Duodenal mucosa (tissue), 2 donors: ENCODE data around the gene MYLK.
A peak's percentile ranks its signal among the peaks of the same experiment; 100 is the strongest.
"Not testable (repeated sequence)": the region's sequence is repeated elsewhere in the genome, so short reads cannot be mapped to it uniquely, and the experiment has no call there.

Source experiments
- H3K27ac ChIP-seq: one replicate; pipeline ENCODE4 v1.7.0; 2013; ENCODE audit warnings: low read depth, low read length
- H3K27me3 ChIP-seq, 2 donors: one replicate each; pipeline ENCODE4 v1.7.0; 2013; ENCODE audit warnings: low read length in 2 of 2, control low read depth in 1 of 2; ENCODE audit not compliant: insufficient read depth in 2 of 2, control insufficient read depth in 1 of 2
- H3K36me3 ChIP-seq, 2 donors: one replicate each; pipeline ENCODE4 v1.7.0; 2013; ENCODE audit warnings: low read length in 2 of 2, control low read depth in 1 of 2; ENCODE audit not compliant: insufficient read depth in 2 of 2, control insufficient read depth in 1 of 2
- H3K4me1 ChIP-seq, 2 donors: one replicate each; pipeline ENCODE4 v1.7.0; 2013; ENCODE audit warnings: low read length in 2 of 2, control low read depth in 1 of 2; ENCODE audit not compliant: insufficient read depth in 2 of 2, control insufficient read depth in 1 of 2
- H3K4me3 ChIP-seq, 2 donors: one replicate each; pipeline ENCODE4 v1.7.0; 2013; ENCODE audit warnings: low read length in 2 of 2, low read depth in 1 of 2
- H3K9ac ChIP-seq, 2 donors: one replicate each; pipeline ENCODE4 v1.7.0; 2013; ENCODE audit warnings: low read length in 2 of 2, low read depth in 1 of 2
- H3K9me3 ChIP-seq, 2 donors: one replicate each; pipeline ENCODE4 v1.7.0; 2013; ENCODE audit warnings: low read length in 2 of 2, control low read depth in 1 of 2; ENCODE audit not compliant: control insufficient read depth in 1 of 2

The MYLK gene

DNA sequence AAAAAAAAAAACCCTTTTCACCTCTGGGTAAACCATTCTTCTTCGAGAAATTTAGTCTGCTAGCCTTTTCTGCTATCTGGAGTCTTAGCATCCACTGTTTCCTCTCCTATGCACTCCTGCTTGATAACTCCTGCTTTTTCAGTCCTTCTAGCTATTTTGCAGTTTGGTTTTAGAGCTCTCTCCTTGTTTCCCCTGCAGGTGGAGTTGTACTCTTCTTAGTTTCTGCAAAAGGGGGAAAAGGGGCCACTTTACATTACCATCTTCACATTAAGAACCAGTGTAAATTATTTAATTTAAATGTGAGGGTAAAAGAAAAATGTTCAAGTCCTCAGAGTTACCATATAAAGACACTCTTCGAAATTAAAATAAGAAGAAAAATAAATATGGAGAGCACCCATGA is 23.6 kb upstream of the MYLK start:
- no peaks in the 10 kb centered on the region for H3K9me3 ChIP-seq
- no peak overlapping the region for H3K27ac ChIP-seq
- no peaks in the 10 kb centered on the region for H3K36me3 ChIP-seq
- H3K9ac ChIP-seq: no peak overlapping the region
- no peak overlapping the region for H3K4me3 ChIP-seq
- H3K27me3 ChIP-seq: no peaks in the 10 kb centered on the region
- no peaks in the 10 kb centered on the region for H3K4me1 ChIP-seq

DNA sequence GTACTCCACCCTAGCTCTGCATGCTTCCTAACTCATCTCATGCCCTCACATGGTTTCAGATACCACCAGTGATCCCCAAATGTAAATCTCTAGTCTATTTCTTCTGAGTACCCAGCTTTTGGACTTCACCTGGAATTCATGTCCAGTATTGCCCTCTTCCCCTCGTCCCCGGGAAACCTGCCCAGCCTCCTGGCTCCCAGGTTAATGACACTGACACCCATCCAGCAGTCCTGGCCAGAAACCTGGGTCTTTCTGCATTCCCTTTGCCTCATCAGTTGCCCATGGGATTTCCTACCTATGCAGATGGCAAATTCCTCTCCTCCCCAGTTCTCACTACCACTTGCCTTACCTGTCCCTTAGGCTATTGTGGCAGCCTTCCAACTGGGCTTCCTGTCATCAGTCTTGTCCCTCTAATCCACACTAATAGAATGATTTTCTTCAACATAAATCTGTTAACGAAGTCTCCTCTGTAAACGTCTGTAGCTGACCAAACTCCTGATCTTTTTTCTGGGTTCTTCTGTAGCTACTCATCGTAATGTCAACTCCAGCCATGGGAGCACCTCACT is 15.3 kb upstream of the MYLK start:
- H3K36me3 ChIP-seq: no peaks in the 10 kb centered on the region
- H3K9ac ChIP-seq: no peak overlapping the region
- H3K4me3 ChIP-seq: no peak overlapping the region
- H3K27me3 ChIP-seq: no peaks in the 10 kb centered on the region
- no peak overlapping the region for H3K27ac ChIP-seq
- H3K4me1 ChIP-seq: no peaks in the 10 kb centered on the region
- no peaks in the 10 kb centered on the region for H3K9me3 ChIP-seq

DNA sequence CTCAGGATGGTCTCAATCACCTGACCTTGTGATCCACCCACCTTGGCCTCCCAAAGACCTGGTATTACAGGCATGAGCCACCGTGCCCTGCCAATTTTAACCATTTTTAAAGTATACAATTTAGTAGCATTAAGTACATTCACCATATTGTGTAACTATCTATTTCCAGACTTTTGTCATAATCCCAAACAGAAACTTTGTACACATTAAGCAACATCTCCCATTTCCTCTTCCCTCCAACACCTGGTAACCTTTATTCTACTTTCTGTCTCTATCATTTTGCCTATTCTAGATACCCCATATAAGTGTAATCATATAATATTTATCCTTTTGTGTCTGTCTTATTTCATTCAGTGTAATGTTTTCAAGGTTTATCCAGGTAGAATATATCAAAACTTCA is 8.9 kb upstream of the MYLK start:
- no peaks in the 10 kb centered on the region for H3K36me3 ChIP-seq
- no peaks in the 10 kb centered on the region for H3K4me1 ChIP-seq
- H3K9ac ChIP-seq: no peak overlapping the region
- H3K9me3 ChIP-seq: peaks cover 4 to 7% of the 10 kb centered on the region in 2 donors
- H3K27me3 ChIP-seq: no peaks in the 10 kb centered on the region
- no peak overlapping the region for H3K4me3 ChIP-seq
- H3K27ac ChIP-seq: no peak overlapping the region

DNA sequence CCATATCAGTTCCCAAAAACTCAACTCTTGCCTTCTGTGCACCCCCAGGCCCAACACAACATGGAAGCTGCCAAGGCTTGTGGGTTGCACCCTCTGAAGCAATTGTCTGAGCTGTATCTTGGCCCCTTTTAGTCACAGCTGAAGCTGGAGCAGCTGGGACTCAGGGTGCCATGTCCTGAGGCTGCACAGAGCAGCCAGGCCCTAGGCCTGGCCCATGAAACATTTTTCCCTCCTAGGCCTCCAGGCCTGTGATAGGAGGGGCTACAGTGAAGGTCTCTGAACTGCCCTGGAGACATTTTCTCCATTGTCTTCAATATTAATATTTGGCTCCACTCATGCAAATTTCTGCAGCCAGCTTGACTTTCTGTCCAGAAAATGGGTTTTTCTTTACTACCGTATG is 8.1 kb upstream of the MYLK start:
- H3K36me3 ChIP-seq: no peaks in the 10 kb centered on the region
- no peaks in the 10 kb centered on the region for H3K4me1 ChIP-seq
- no peak overlapping the region for H3K27ac ChIP-seq
- no peaks in the 10 kb centered on the region for H3K27me3 ChIP-seq
- H3K9me3 ChIP-seq: peaks cover 4 to 7% of the 10 kb centered on the region in 2 donors
- no peak overlapping the region for H3K9ac ChIP-seq
- no peak overlapping the region for H3K4me3 ChIP-seq

DNA sequence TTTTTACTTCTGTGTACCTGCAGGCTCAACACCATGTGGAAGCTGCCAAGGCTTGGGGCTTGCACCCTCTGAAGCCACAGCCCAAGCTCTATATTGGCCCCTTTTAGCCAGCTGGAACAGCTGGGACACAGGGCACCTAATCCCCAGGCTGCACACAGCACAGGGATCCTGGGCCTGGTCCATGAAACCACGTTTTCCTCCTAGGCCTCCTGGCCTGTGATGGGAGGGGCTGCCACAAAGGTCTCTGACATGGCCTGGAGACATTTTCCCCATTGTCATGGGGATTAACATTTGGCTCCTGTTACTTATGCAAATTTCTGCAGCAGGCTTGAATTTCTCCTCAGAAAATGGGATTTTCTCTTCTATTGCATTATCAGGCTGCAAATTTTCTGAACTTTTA is 6.9 kb upstream of the MYLK start:
- H3K36me3 ChIP-seq, H3K27ac ChIP-seq, H3K9ac ChIP-seq, H3K9me3 ChIP-seq, H3K4me1 ChIP-seq, H3K4me3 ChIP-seq, H3K27me3 ChIP-seq: not testable (repeated sequence)

DNA sequence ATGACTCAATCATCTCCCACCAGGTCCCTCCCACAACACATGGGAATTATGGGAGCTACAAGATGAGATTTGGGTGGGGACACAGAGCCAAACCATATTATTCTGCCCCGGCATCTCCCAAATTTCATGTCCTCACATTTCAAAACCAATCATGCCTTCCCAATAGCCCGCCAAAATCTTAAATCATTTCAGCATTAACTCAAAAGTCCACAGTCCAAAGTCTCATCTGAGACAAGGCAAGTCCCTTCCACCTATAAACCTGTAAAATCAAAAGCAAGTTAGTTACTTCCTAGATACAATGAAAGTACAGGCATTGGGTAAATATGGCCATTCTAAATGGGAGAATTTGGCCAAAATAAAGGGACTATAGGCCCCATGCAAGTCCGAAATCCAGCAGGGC is 6.0 kb upstream of the MYLK start:
- not testable (repeated sequence) for H3K27ac ChIP-seq, H3K4me1 ChIP-seq, H3K36me3 ChIP-seq, H3K9ac ChIP-seq, H3K4me3 ChIP-seq, H3K9me3 ChIP-seq, H3K27me3 ChIP-seq

DNA sequence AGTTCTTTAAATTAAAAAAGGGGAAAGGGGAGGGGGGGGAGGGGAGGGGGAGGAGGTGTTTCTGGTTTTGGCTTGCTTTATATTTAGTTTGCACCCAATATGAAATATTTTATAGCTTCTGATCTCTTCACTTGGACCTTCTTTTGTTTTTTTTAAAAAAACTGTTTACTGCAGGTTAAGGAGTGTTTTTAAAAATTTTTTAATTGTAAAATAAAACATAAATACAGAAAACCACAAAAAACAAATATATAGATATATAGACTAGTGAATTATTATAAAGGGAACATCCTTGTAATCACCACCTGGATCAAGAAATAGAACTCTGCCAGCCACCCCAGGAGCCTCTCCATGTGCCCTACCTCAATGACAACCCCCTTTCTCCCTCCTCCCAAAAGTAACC is 861 bp upstream of the MYLK start:
- no peaks in the 10 kb centered on the region for H3K9me3 ChIP-seq
- H3K27ac ChIP-seq: no peak overlapping the region
- H3K27me3 ChIP-seq: peaks cover 8 to 19% of the 10 kb centered on the region in 2 donors
- H3K36me3 ChIP-seq: no peaks in the 10 kb centered on the region
- H3K4me3 ChIP-seq: no peak overlapping the region
- H3K9ac ChIP-seq: no peak overlapping the region
- H3K4me1 ChIP-seq: peaks cover 0 to 10% of the 10 kb centered on the region in 2 donors

DNA sequence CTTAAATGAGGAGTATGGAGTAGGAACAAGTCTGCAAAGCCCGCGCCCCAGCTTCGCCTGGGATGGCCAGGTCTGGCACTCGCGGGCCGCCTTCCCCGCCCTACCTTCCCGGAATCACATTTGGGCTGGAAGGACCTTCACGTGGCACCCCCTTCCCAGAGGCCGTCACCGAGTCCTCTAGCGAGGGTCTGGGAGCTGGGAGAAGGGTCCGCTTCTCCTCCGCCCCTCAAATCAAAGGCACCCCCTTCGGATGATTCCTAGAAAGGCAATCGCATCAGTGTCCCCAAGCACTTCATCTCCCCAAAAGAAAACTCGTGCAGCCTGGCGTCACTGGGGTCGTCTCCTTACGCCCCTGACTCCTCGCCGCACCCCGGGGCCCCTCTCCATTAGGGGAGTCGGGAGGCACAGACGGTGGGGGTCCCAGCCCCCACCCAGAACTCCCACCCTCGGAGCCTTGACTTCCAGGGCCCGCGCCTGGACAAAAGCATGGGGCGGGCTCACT is 380 bp downstream of the MYLK start:
- Histone ChIP-seq H3K4me1 (peaks cover 0 to 10% of the 10 kb centered on the region in 2 donors), H3K27me3 (peaks cover 8 to 19% of the 10 kb centered on the region in 2 donors), H3K9me3 (no peaks in the 10 kb centered on the region), H3K9ac (no peak overlapping the region), H3K36me3 (no peaks in the 10 kb centered on the region), H3K27ac (no peak overlapping the region), H3K4me3 (peak overlapping the region; percentile 30 to 44)

DNA sequence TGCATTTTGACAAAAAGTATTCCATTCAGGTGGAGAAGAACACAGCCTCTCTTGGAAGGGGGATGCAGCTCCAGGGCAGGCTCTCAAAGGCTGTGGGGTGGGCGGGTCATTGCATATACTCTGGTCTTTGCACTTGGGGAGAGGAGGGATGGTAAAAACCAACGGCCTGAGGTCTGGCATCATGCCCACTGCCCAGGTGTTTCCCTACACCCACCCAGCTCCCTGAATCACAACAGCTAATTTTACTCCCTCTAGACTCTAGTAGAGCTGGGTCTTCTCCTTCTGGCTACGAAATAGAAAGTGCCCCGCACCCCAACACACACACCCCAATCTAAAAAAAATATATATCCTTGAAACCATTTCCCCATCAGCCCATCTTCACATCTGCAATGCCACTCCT is 1.0 kb downstream of the MYLK start:
- no peak overlapping the region for H3K9ac ChIP-seq
- H3K4me1 ChIP-seq: peaks cover 0 to 10% of the 10 kb centered on the region in 2 donors
- peaks cover 8 to 19% of the 10 kb centered on the region in 2 donors for H3K27me3 ChIP-seq
- H3K9me3 ChIP-seq: no peaks in the 10 kb centered on the region
- H3K27ac ChIP-seq: no peak overlapping the region
- no peaks in the 10 kb centered on the region for H3K36me3 ChIP-seq
- H3K4me3 ChIP-seq: no peak overlapping the region

DNA sequence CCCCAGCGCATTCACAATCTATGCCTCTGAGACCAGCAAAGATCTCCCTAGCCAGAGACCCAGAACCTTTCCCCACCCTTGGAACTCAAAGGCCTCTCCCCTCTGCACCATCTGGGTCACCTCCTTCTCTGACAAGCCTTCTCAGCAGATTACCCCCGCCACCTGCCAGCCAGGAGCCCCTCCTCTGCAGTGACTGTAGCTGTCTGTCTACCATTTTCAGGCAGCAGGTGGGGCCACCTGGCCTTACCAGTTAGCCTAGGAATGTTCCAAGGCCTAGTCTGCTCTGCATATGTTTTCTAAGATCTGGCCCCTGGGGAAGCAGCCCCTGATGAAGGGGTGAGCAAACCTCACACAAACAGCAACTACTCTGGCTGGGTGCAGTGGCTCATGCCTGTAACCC is 2.4 kb downstream of the MYLK start:
- Histone ChIP-seq H3K4me3 (no peak overlapping the region), H3K9ac (no peak overlapping the region), H3K27me3 (peaks cover 8 to 19% of the 10 kb centered on the region in 2 donors), H3K9me3 (no peaks in the 10 kb centered on the region), H3K4me1 (peaks cover 0 to 10% of the 10 kb centered on the region in 2 donors), H3K27ac (no peak overlapping the region), H3K36me3 (no peaks in the 10 kb centered on the region)
